ENCODE measurements around the gene ITGA5. TPM values are rescaled to one million over a fixed set of nuclear protein-coding genes. Genes with fewer than 3 reads are reported as not detected.

Gene ITGA5
- total RNA-seq, 1 donor from 2014 or later, result 317 TPM

DNA sequence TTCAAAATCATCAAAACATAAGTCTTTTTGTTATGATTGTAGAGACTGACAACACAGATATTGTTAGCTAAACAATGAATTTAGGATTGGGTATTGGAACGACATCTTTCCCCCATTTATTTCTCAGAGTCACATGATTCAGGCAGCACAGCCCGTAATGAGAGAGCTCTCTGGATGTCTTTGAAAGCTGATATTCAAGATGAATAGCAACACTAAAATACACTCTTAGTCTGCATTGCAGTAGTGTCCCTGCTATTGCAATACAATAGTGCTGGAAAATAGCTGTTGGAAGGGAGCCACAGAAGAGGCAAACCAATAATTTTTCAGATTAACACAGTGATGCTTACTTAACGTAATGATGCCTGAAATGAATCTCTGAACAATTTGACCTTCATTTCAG is 44.4 kb upstream of the ITGA5 start:
- Histone ChIP-seq H3K36me3 (ENCODE audit: insufficient read depth, low read length) (no peaks in the 10 kb centered on the region), H4K20me1 (ENCODE audit: insufficient read depth, low read length) (no peaks in the 10 kb centered on the region), H3K79me2 (ENCODE audit: insufficient read depth, low read length) (no peaks in the 10 kb centered on the region), H3K9me3 (ENCODE audit: insufficient read depth, low read depth, low read length) (no peaks in the 10 kb centered on the region), H2AFZ (ENCODE audit: low read depth, low read length) (no peak overlapping the region), H3K4me3 (ENCODE audit: insufficient read depth, low read depth, low read length) (no peak overlapping the region), H3K4me1 (ENCODE audit: insufficient read depth, low read length) (no peaks in the 10 kb centered on the region), H3K4me2 (ENCODE audit: low read length) (no peak overlapping the region), H3K27me3 (ENCODE audit: insufficient read depth, low read length) (peaks cover 25% of the 10 kb centered on the region), H3K9ac (ENCODE audit: low read length) (no peak overlapping the region), H3K27ac (ENCODE audit: low read depth, low read length) (no peak overlapping the region)
- FAIRE-seq (no peak), DNase-seq (ENCODE audit: low read depth) (no peak)
- Mint-ChIP-seq H3K9me3 (ENCODE audit: unreplicated experiment) (no peaks in the 10 kb centered on the region), H3K36me3 (ENCODE audit: low read depth, unreplicated experiment) (no peaks in the 10 kb centered on the region), H3K4me3 (ENCODE audit: unreplicated experiment) (no peak overlapping the region), H3K27me3 (ENCODE audit: low read depth, unreplicated experiment) (peaks cover 4% of the 10 kb centered on the region), H3K27ac (ENCODE audit: unreplicated experiment) (no peak overlapping the region), H3K4me1 (ENCODE audit: low read depth, unreplicated experiment) (no peaks in the 10 kb centered on the region)
- TF ChIP-seq CTCF (IDR thresholded peaks at IDR 0.05; ENCODE audit: insufficient read depth, low read depth, low read length) (no peak), EZH2 (IDR thresholded peaks at IDR 0.05; ENCODE audit: insufficient read depth, low read length) (no peak)

- H3K9me3 Mint-ChIP-seq (ENCODE audit: unreplicated experiment), result no peaks in the 10 kb centered on the region
- peaks cover 4% of the 10 kb centered on the region for H3K27me3 Mint-ChIP-seq (ENCODE audit: low read depth, unreplicated experiment)
- Histone ChIP-seq H3K4me1 (ENCODE audit: insufficient read depth, low read length) (no peaks in the 10 kb centered on the region), H3K36me3 (ENCODE audit: insufficient read depth, low read length) (no peaks in the 10 kb centered on the region), H3K9ac (ENCODE audit: low read length) (no peak overlapping the region), H4K20me1 (ENCODE audit: insufficient read depth, low read length) (no peaks in the 10 kb centered on the region), H3K79me2 (ENCODE audit: insufficient read depth, low read length) (no peaks in the 10 kb centered on the region), H3K27me3 (ENCODE audit: insufficient read depth, low read length) (peaks cover 25% of the 10 kb centered on the region), H3K4me2 (ENCODE audit: low read length) (no peak overlapping the region), H3K27ac (ENCODE audit: low read depth, low read length) (no peak overlapping the region), H2AFZ (ENCODE audit: low read depth, low read length) (no peak overlapping the region), H3K9me3 (ENCODE audit: insufficient read depth, low read depth, low read length) (no peaks in the 10 kb centered on the region), H3K4me3 (ENCODE audit: insufficient read depth, low read depth, low read length) (no peak overlapping the region)
- H3K4me3 Mint-ChIP-seq (ENCODE audit: unreplicated experiment), result no peak overlapping the region
- H3K4me1 Mint-ChIP-seq (ENCODE audit: low read depth, unreplicated experiment), result no peaks in the 10 kb centered on the region
- DNase-seq (ENCODE audit: low read depth), result peak; percentile 16
- H3K36me3 Mint-ChIP-seq (ENCODE audit: low read depth, unreplicated experiment), result no peaks in the 10 kb centered on the region
- FAIRE-seq, result no peak
- TF ChIP-seq CTCF (IDR thresholded peaks at IDR 0.05; ENCODE audit: insufficient read depth, low read depth, low read length) (no peak), EZH2 (IDR thresholded peaks at IDR 0.05; ENCODE audit: insufficient read depth, low read length) (no peak)
- no peak overlapping the region for H3K27ac Mint-ChIP-seq (ENCODE audit: unreplicated experiment)
These were observed 44.0 kb upstream of the ITGA5 start for GRCh38 chr12:54463034-54463433.

DNA sequence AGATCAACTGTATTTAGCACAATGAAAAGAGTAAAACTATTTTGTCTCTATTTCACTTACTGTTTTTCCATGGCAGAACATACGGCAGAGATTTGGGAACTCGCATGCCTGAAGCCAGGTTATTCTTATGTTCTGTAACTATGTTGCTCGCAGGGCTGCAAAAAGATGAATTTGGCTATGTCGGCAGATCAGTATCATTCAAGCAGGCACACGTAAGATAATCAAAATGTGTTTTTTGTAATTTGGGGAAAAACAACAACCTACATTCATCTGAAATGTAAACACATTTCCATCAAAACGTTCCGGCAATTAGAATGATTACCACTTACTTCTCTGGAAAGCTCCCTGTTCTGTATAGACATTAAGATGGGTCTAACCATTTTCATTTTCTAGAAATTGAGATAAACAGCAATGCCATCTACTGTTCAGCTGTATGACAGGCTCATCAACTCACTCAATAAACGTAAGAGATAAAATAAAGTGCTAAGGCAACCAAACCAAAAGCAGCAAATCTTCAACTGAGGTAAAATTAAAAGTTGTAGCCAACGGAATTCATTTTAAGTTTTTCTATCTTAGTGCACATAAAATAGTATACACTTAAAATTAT is 41.4 kb upstream of the ITGA5 start:
- TF ChIP-seq CTCF (IDR thresholded peaks at IDR 0.05; ENCODE audit: insufficient read depth, low read depth, low read length) (no peak), EZH2 (IDR thresholded peaks at IDR 0.05; ENCODE audit: insufficient read depth, low read length) (no peak)
- FAIRE-seq, result no peak
- no peaks in the 10 kb centered on the region for H3K79me2 ChIP-seq (ENCODE audit: insufficient read depth, low read length)

More for the DNA sequence above, 41.4 kb upstream of the ITGA5 start:
- Mint-ChIP-seq H3K4me3 (ENCODE audit: unreplicated experiment) (no peak overlapping the region), H3K9me3 (ENCODE audit: unreplicated experiment) (no peaks in the 10 kb centered on the region), H3K4me1 (ENCODE audit: low read depth, unreplicated experiment) (no peaks in the 10 kb centered on the region), H3K27me3 (ENCODE audit: low read depth, unreplicated experiment) (peaks cover 16% of the 10 kb centered on the region), H3K36me3 (ENCODE audit: low read depth, unreplicated experiment) (no peaks in the 10 kb centered on the region), H3K27ac (ENCODE audit: unreplicated experiment) (no peak overlapping the region)
- H3K4me3 ChIP-seq (ENCODE audit: insufficient read depth, low read depth, low read length), result no peak overlapping the region
- H3K27me3 ChIP-seq (ENCODE audit: insufficient read depth, low read length), result peaks cover 24% of the 10 kb centered on the region
- H2AFZ ChIP-seq (ENCODE audit: low read depth, low read length), result no peak overlapping the region
- H3K9me3 ChIP-seq (ENCODE audit: insufficient read depth, low read depth, low read length), result no peaks in the 10 kb centered on the region
- no peaks in the 10 kb centered on the region for H3K36me3 ChIP-seq (ENCODE audit: insufficient read depth, low read length)
- no peak overlapping the region for H3K27ac ChIP-seq (ENCODE audit: low read depth, low read length)
- no peak for DNase-seq (ENCODE audit: low read depth)
- no peak overlapping the region for H3K4me2 ChIP-seq (ENCODE audit: low read length)
- no peak overlapping the region for H3K9ac ChIP-seq (ENCODE audit: low read length)
- H3K4me1 ChIP-seq (ENCODE audit: insufficient read depth, low read length), result no peaks in the 10 kb centered on the region
- H4K20me1 ChIP-seq (ENCODE audit: insufficient read depth, low read length), result no peaks in the 10 kb centered on the region
